Measurements from ENCODE around the gene RAB3GAP2.
"Not testable (repeated sequence)": the region's sequence is repeated elsewhere in the genome, so short reads cannot be mapped to it uniquely, and the experiment has no call there.

DNA sequence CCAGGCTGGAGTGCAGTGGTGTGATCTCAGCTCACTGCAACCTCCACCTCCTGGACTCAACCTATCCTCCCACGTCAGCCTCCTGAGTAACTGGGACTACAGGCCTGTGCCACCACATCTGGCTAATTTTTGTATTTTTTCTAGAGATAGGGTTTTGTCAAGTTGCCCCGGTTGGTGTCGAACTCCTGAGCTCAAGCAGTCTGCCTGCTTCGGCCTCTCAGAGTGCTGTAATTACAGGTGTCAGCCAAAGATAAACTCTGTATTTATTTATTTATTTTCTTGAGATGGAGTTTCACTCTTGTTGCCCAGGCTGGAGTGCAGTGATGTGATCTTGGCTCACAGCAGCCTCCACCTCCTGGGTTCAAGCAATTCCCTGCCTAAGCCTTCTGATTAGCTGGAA lies 159.7 kb downstream of the RAB3GAP2 start:
- TF ChIP-seq, protein P1, sequence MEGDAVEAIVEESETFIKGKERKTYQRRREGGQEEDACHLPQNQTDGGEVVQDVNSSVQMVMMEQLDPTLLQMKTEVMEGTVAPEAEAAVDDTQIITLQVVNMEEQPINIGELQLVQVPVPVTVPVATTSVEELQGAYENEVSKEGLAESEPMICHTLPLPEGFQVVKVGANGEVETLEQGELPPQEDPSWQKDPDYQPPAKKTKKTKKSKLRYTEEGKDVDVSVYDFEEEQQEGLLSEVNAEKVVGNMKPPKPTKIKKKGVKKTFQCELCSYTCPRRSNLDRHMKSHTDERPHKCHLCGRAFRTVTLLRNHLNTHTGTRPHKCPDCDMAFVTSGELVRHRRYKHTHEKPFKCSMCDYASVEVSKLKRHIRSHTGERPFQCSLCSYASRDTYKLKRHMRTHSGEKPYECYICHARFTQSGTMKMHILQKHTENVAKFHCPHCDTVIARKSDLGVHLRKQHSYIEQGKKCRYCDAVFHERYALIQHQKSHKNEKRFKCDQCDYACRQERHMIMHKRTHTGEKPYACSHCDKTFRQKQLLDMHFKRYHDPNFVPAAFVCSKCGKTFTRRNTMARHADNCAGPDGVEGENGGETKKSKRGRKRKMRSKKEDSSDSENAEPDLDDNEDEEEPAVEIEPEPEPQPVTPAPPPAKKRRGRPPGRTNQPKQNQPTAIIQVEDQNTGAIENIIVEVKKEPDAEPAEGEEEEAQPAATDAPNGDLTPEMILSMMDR (IDR thresholded peaks at IDR 0.05 in 4 of 5, conservative IDR thresholded peaks at IDR 0.05 in 1 of 5) = not testable (repeated sequence)
- not testable (repeated sequence) for TF ChIP-seq POLR2A (IDR thresholded peaks at IDR 0.05)
